GM19240 (cell line): ENCODE results near the gene SAMD10.
A peak's percentile ranks its signal among the peaks of the same experiment; 100 is the strongest.

Source experiments
- DNase-seq: peaks from one replicate; pipeline ENCODE4 v3.0.0; 2011; ENCODE audit warnings: low spot score; ENCODE audit not compliant: insufficient read length

The SAMD10 gene

GRCh38 chr20:63957690-63958441, 21.6 kb downstream of the SAMD10 start:
- DNase-seq: no peak

- DNase-seq: peak; percentile 69
These were observed 22.3 kb downstream of the SAMD10 start for GRCh38 chr20:63957004-63957689.

GRCh38 chr20:63956664-63957003, 22.8 kb downstream of the SAMD10 start:
- no peak for DNase-seq

GRCh38 chr20:63955827-63956663, 23.4 kb downstream of the SAMD10 start, which contains the start of gene UCKL1:
Gene UCKL1 (minus strand): TSS chr20:63956416. CDS start chr20:63956372, 44 bp downstream.
- peak; percentile 91 for DNase-seq

GRCh38 chr20:63955281-63955826, 24.1 kb downstream of the SAMD10 start:
- DNase-seq: peak; percentile 51

GRCh38 chr20:63953764-63954429, 25.5 kb downstream of the SAMD10 start:
- DNase-seq: no peak

- no peak for DNase-seq
These were observed 26.7 kb downstream of the SAMD10 start for GRCh38 chr20:63952769-63953168.

GRCh38 chr20:63952210-63952535, 27.3 kb downstream of the SAMD10 start:
- no peak for DNase-seq

- no peak for DNase-seq
These were observed 27.8 kb downstream of the SAMD10 start for GRCh38 chr20:63951398-63952209.

- DNase-seq: no peak
These were observed 28.6 kb downstream of the SAMD10 start for GRCh38 chr20:63950701-63951397.

GRCh38 chr20:63947638-63948456, 31.6 kb downstream of the SAMD10 start:
- DNase-seq: no peak

- no peak for DNase-seq
These were observed 32.3 kb downstream of the SAMD10 start for GRCh38 chr20:63946986-63947637.

- no peak for DNase-seq
These were observed 33.2 kb downstream of the SAMD10 start for GRCh38 chr20:63945921-63946920.

GRCh38 chr20:63945031-63945658, 34.3 kb downstream of the SAMD10 start:
- no peak for DNase-seq

GRCh38 chr20:63944078-63944941, 35.1 kb downstream of the SAMD10 start:
- no peak for DNase-seq

GRCh38 chr20:63943808-63944077, 35.7 kb downstream of the SAMD10 start:
- no peak for DNase-seq
